DND-41 (cell line): ENCODE results near the gene MYOF.

Source experiments
- ATAC-seq: fragments of 200-7000 bp; cut with Tn5 transposase; 3 replicates; pipeline ENCODE4 v1.9.1; 2021; ENCODE audit warnings: low read depth; ENCODE audit not compliant: insufficient read depth
- DNase-seq: peaks from one replicate; pipeline ENCODE4 v3.0.0-alpha.2; 2020
- H2AFZ ChIP-seq: 2 replicates; pipeline ENCODE4 v1.6.0; 2012; ENCODE audit warnings: low read depth, low read length
- H3K27ac ChIP-seq: 2 replicates; pipeline ENCODE4 v1.5.1; 2012; ENCODE audit warnings: low read length, inconsistent platforms
- H3K27me3 ChIP-seq: fragments of 200-600 bp; sonication (generic); 2 replicates; pipeline ENCODE4 v1.6.0; 2012; ENCODE audit warnings: low read length, mild to moderate bottlenecking, inconsistent platforms; ENCODE audit not compliant: insufficient read depth, poor library complexity
- H3K36me3 ChIP-seq: 2 replicates; pipeline ENCODE4 v1.5.1; 2012; ENCODE audit warnings: low read length, inconsistent platforms; ENCODE audit not compliant: insufficient read depth
- H3K4me1 ChIP-seq: 2 replicates; pipeline ENCODE4 v1.5.1; 2012; ENCODE audit warnings: mild to moderate bottlenecking, low read length; ENCODE audit not compliant: insufficient read depth
- H3K4me2 ChIP-seq: 2 replicates; pipeline ENCODE4 v1.6.0; 2012; ENCODE audit warnings: mild to moderate bottlenecking, moderate library complexity, low read length, inconsistent platforms; ENCODE audit not compliant: insufficient read depth
- H3K4me3 ChIP-seq, 2 experiments: fragments of 200-600 bp in 1 of 2; shearing (Covaris generic) in 1 of 2; 2 replicates each; pipeline ENCODE4 v1.5.1; 2012 to 2016; ENCODE audit warnings: inconsistent platforms in 2 of 2, low read length in 2 of 2, mild to moderate bottlenecking in 2 of 2, low read depth in 1 of 2, moderate library complexity in 1 of 2
- H3K79me2 ChIP-seq: 2 replicates; pipeline ENCODE4 v1.6.0; 2012; ENCODE audit warnings: low read length, inconsistent platforms; ENCODE audit not compliant: insufficient read depth
- H3K9ac ChIP-seq: 2 replicates; pipeline ENCODE4 v1.6.0; 2012; ENCODE audit warnings: low read depth, mild to moderate bottlenecking, inconsistent platforms, low read length, moderate library complexity
- H3K9me3 ChIP-seq: 2 replicates; pipeline ENCODE4 v1.5.1; 2012; ENCODE audit warnings: low read length, moderate library complexity, mild to moderate bottlenecking, inconsistent platforms; ENCODE audit not compliant: insufficient read depth, severe bottlenecking
- H4K20me1 ChIP-seq: 2 replicates; pipeline ENCODE4 v1.6.0; 2012; ENCODE audit warnings: low read length; ENCODE audit not compliant: insufficient read depth
- CTCF ChIP-seq: IDR thresholded peaks from 2 replicates; pipeline ENCODE4 v1.5.1; 2012; ENCODE audit warnings: borderline replicate concordance, low read length, moderate library complexity, mild to moderate bottlenecking; ENCODE audit not compliant: poor library complexity, severe bottlenecking; ENCODE audit errors: extremely low read depth
- EZH2 ChIP-seq: IDR thresholded peaks from 3 replicates; pipeline ENCODE4 v1.6.1; 2012; ENCODE audit warnings: borderline replicate concordance, low read depth, mild to moderate bottlenecking, moderate library complexity, low read length, inconsistent platforms; ENCODE audit not compliant: severe bottlenecking

MYOF gene

GRCh38 chr10:93356516-93356915, 125.6 kb downstream of the MYOF start:
- Histone ChIP-seq H4K20me1 (no peaks in the 10 kb centered on the region), H3K79me2 (no peaks in the 10 kb centered on the region), H3K4me2 (no peak overlapping the region), H2AFZ (no peak overlapping the region), H3K4me3 (no peak overlapping the region), H3K9me3 (no peaks in the 10 kb centered on the region), H3K9ac (no peak overlapping the region), H3K4me1 (no peaks in the 10 kb centered on the region), H3K36me3 (no peaks in the 10 kb centered on the region), H3K27me3 (peaks cover 21% of the 10 kb centered on the region), H3K27ac (no peak overlapping the region)
- TF ChIP-seq EZH2 = no peak
- TF ChIP-seq CTCF = no peak
- ATAC-seq (no peak), DNase-seq (no peak)

GRCh38 chr10:93352638-93353383, 129.3 kb downstream of the MYOF start:
- ATAC-seq = no peak
- no peak overlapping the region for H3K9ac ChIP-seq
- H3K27me3 ChIP-seq = peaks cover 18% of the 10 kb centered on the region
- no peak overlapping the region for H2AFZ ChIP-seq
- no peaks in the 10 kb centered on the region for H3K36me3 ChIP-seq
- no peak overlapping the region for H3K4me3 ChIP-seq
- TF ChIP-seq EZH2 = no peak
- peak; percentile 72 for TF ChIP-seq CTCF
- H4K20me1 ChIP-seq = no peaks in the 10 kb centered on the region
- H3K4me1 ChIP-seq = no peaks in the 10 kb centered on the region
- H3K9me3 ChIP-seq = no peaks in the 10 kb centered on the region
- no peak for DNase-seq
- H3K4me2 ChIP-seq = no peak overlapping the region
- H3K79me2 ChIP-seq = no peaks in the 10 kb centered on the region
- no peak overlapping the region for H3K27ac ChIP-seq

GRCh38 chr10:93346694-93347093, 135.4 kb downstream of the MYOF start:
- H3K79me2 ChIP-seq = no peaks in the 10 kb centered on the region
- no peaks in the 10 kb centered on the region for H3K9me3 ChIP-seq
- DNase-seq (no peak), ATAC-seq (no peak)
- H3K27me3 ChIP-seq = peaks cover 24% of the 10 kb centered on the region
- H4K20me1 ChIP-seq = no peaks in the 10 kb centered on the region
- no peak overlapping the region for H3K4me2 ChIP-seq
- H3K4me1 ChIP-seq = no peaks in the 10 kb centered on the region
- no peak for TF ChIP-seq CTCF
- TF ChIP-seq EZH2 = no peak
- no peak overlapping the region for H3K27ac ChIP-seq
- H3K36me3 ChIP-seq = no peaks in the 10 kb centered on the region
- H2AFZ ChIP-seq = no peak overlapping the region
- H3K4me3 ChIP-seq = no peak overlapping the region
- H3K9ac ChIP-seq = no peak overlapping the region
